ENCODE measurements around the gene SYNGR1.

The SYNGR1 gene

DNA sequence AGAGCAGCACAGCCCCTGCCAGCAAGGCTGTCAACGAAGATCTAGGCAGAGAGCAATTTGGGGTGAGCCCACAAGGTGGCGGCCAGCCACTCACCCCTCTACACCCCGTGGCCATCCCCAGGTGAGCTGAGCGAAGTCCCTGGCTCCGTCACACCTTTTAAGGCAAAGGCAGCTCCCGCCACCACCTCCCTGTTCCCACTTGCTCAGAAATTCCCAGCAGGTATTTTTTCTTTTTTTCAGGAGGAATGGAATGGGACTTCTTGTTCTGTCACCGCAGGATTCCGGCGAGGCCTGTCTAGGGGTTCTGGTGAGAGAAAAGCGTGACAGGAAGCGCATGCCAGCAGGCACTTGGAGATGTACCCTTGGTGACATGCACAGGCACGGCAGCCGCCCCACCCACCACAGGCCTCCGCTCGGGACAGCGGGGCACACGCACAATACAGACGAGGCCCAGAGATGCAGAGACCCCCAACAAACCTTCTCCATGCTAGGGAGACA is 40.4 kb upstream of the SYNGR1 start:
- Histone ChIP-seq H3K27me3 (ENCODE audit: control insufficient read depth, insufficient read depth, low read length, poor library complexity, severe bottlenecking) (no peaks in the 10 kb centered on the region), H3K4me3 (ENCODE audit: insufficient read depth, low read depth, low read length) (no peak overlapping the region), H3K27ac (ENCODE audit: insufficient read depth, low read depth, low read length, poor library complexity, severe bottlenecking) (no peak overlapping the region), H3K36me3 (ENCODE audit: control insufficient read depth, insufficient read depth, low read length) (peaks cover 31% of the 10 kb centered on the region), H3K9me3 (ENCODE audit: control insufficient read depth, low read length) (no peaks in the 10 kb centered on the region), H3K4me1 (ENCODE audit: control insufficient read depth, insufficient read depth, low read length) (peaks cover 3% of the 10 kb centered on the region)
- WGBS, 2 experiments: 43 to 45% methylated on average over 18 of the region's 18 CpGs

GRCh38 chr22:39309881-39310714 is 39.7 kb upstream of the SYNGR1 start:
- WGBS, 2 experiments: 79 to 82% methylated on average over 16 of the region's 16 CpGs
- Histone ChIP-seq H3K27me3 (ENCODE audit: control insufficient read depth, insufficient read depth, low read length, poor library complexity, severe bottlenecking) (no peaks in the 10 kb centered on the region), H3K27ac (ENCODE audit: insufficient read depth, low read depth, low read length, poor library complexity, severe bottlenecking) (no peak overlapping the region), H3K4me1 (ENCODE audit: control insufficient read depth, insufficient read depth, low read length) (peaks cover 4% of the 10 kb centered on the region), H3K36me3 (ENCODE audit: control insufficient read depth, insufficient read depth, low read length) (peaks cover 38% of the 10 kb centered on the region), H3K9me3 (ENCODE audit: control insufficient read depth, low read length) (no peaks in the 10 kb centered on the region), H3K4me3 (ENCODE audit: insufficient read depth, low read depth, low read length) (no peak overlapping the region)

DNA sequence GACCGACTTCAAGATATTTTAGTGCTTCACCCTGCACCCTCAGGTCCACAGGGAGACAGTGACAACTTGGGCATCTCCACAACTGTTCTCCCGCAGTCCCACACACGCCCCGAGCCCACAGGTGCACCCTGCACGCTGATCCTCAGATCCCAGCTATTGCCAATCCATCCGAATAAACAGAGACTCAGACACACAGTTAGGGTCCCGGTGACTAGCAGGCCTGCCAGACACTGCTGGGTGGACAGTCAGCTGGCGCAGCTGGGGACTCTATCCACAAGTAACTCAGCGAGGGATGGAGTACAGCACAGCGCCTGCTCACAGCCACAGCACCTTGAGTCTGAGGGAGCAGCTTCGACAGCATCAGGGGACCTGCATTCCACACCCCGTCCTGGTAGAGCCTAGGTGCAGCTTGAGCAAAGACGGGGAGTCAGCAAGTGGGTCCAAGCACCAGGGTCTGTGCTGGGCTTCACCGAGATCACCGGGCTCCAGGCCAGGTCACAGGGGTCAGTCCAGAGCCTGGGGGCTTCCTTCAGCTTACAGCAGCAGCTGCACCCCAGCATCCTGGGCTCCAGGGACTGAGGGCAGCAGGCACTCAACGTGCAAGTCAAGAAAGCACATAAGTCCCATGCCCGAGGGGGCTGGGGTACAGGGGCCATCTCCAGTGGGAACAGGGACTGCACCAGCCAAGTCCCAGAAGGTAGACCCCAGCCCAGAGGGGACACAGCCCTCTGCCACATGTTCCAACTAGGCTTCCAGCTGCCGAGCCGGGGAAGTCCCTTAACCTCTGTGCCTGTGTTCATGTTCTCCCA is 38.0 kb upstream of the SYNGR1 start:
- Histone ChIP-seq H3K4me3 (ENCODE audit: insufficient read depth, low read depth, low read length) (no peak overlapping the region), H3K27me3 (ENCODE audit: control insufficient read depth, insufficient read depth, low read length, poor library complexity, severe bottlenecking) (no peaks in the 10 kb centered on the region), H3K36me3 (ENCODE audit: control insufficient read depth, insufficient read depth, low read length) (peaks cover 54% of the 10 kb centered on the region), H3K9me3 (ENCODE audit: control insufficient read depth, low read length) (no peaks in the 10 kb centered on the region), H3K4me1 (ENCODE audit: control insufficient read depth, insufficient read depth, low read length) (peaks cover 18% of the 10 kb centered on the region), H3K27ac (ENCODE audit: insufficient read depth, low read depth, low read length, poor library complexity, severe bottlenecking) (peak overlapping the region; percentile 50)
- whole genome bisulfite sequencing, 2 experiments: 91 to 92% methylated on average over 19 of the region's 19 CpGs

- no peaks in the 10 kb centered on the region for H3K9me3 ChIP-seq (ENCODE audit: control insufficient read depth, low read length)
- H3K4me1 ChIP-seq (ENCODE audit: control insufficient read depth, insufficient read depth, low read length): peaks cover 23% of the 10 kb centered on the region
Measured at GRCh38 chr22:39312410-39312809, 37.4 kb upstream of the SYNGR1 start.

GRCh38 chr22:39313258-39314001 is 36.4 kb upstream of the SYNGR1 start:
- 95 to 96% methylated on average over 20 of the region's 20 CpGs for WGBS, 2 experiments
- Histone ChIP-seq H3K4me3 (ENCODE audit: insufficient read depth, low read depth, low read length) (no peak overlapping the region), H3K27ac (ENCODE audit: insufficient read depth, low read depth, low read length, poor library complexity, severe bottlenecking) (peak overlapping the region; percentile 8), H3K27me3 (ENCODE audit: control insufficient read depth, insufficient read depth, low read length, poor library complexity, severe bottlenecking) (no peaks in the 10 kb centered on the region), H3K36me3 (ENCODE audit: control insufficient read depth, insufficient read depth, low read length) (peaks cover 69% of the 10 kb centered on the region), H3K4me1 (ENCODE audit: control insufficient read depth, insufficient read depth, low read length) (peaks cover 30% of the 10 kb centered on the region), H3K9me3 (ENCODE audit: control insufficient read depth, low read length) (no peaks in the 10 kb centered on the region)

More at GRCh38 chr22:39312410-39312809, 37.4 kb upstream of the SYNGR1 start:
- H3K27ac ChIP-seq (ENCODE audit: insufficient read depth, low read depth, low read length, poor library complexity, severe bottlenecking): no peak overlapping the region
- H3K36me3 ChIP-seq (ENCODE audit: control insufficient read depth, insufficient read depth, low read length): peaks cover 59% of the 10 kb centered on the region
- H3K4me3 ChIP-seq (ENCODE audit: insufficient read depth, low read depth, low read length): no peak overlapping the region
- no peaks in the 10 kb centered on the region for H3K27me3 ChIP-seq (ENCODE audit: control insufficient read depth, insufficient read depth, low read length, poor library complexity, severe bottlenecking)
- WGBS, 2 experiments: 95 to 97% methylated on average over 5 of the region's 5 CpGs

DNA sequence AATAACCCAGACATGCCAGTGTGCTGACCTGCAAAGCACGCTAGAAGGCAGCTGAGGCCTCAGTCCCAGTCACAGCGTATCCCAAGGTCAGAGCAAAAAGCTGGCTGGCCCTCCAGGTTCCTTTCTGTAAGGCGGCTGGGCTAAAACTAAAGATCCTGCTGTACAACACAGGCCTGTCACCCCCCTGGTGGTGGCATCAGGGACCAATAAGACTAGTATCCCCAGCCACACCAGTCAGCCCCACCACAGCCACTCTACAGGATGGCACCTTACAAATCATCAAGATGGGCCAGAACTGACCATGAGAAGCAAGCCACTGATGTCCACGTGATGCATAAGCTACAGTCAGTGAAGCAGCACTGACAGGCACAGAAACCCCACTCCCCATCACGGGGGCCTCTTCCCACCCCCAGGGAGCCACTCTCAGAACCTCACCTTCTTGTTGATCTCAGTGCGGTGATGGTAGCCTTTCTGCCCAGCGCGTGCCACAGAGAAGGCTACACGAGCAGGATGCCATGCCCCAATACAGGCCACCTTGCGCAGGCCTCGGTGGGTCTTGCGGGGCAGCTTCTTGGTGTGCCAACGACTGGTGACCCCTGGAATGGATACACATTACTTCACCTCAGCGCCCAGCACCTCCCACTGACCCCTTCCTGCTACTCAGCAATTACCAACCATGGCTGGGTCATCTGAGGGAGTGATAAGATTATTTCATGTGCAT is 35.4 kb upstream of the SYNGR1 start:
- H3K27me3 ChIP-seq (ENCODE audit: control insufficient read depth, insufficient read depth, low read length, poor library complexity, severe bottlenecking): no peaks in the 10 kb centered on the region
- H3K36me3 ChIP-seq (ENCODE audit: control insufficient read depth, insufficient read depth, low read length): peaks cover 70% of the 10 kb centered on the region
- H3K9me3 ChIP-seq (ENCODE audit: control insufficient read depth, low read length): no peaks in the 10 kb centered on the region
- H3K27ac ChIP-seq (ENCODE audit: insufficient read depth, low read depth, low read length, poor library complexity, severe bottlenecking): no peak overlapping the region
- H3K4me1 ChIP-seq (ENCODE audit: control insufficient read depth, insufficient read depth, low read length): peaks cover 30% of the 10 kb centered on the region
- 95 to 96% methylated on average over 14 of the region's 14 CpGs for WGBS, 2 experiments
- no peak overlapping the region for H3K4me3 ChIP-seq (ENCODE audit: insufficient read depth, low read depth, low read length)

GRCh38 chr22:39315389-39315788 is 34.4 kb upstream of the SYNGR1 start:
- Histone ChIP-seq H3K36me3 (ENCODE audit: control insufficient read depth, insufficient read depth, low read length) (peaks cover 70% of the 10 kb centered on the region), H3K4me1 (ENCODE audit: control insufficient read depth, insufficient read depth, low read length) (peaks cover 28% of the 10 kb centered on the region), H3K9me3 (ENCODE audit: control insufficient read depth, low read length) (no peaks in the 10 kb centered on the region), H3K27me3 (ENCODE audit: control insufficient read depth, insufficient read depth, low read length, poor library complexity, severe bottlenecking) (no peaks in the 10 kb centered on the region), H3K4me3 (ENCODE audit: insufficient read depth, low read depth, low read length) (no peak overlapping the region), H3K27ac (ENCODE audit: insufficient read depth, low read depth, low read length, poor library complexity, severe bottlenecking) (peak overlapping the region; percentile 16)
- WGBS, 2 experiments: 94 to 96% methylated on average over 13 of the region's 13 CpGs

GRCh38 chr22:39316440-39317083 is 33.2 kb upstream of the SYNGR1 start:
- no peak overlapping the region for H3K27ac ChIP-seq (ENCODE audit: insufficient read depth, low read depth, low read length, poor library complexity, severe bottlenecking)
- peaks cover 28% of the 10 kb centered on the region for H3K4me1 ChIP-seq (ENCODE audit: control insufficient read depth, insufficient read depth, low read length)
- no peaks in the 10 kb centered on the region for H3K27me3 ChIP-seq (ENCODE audit: control insufficient read depth, insufficient read depth, low read length, poor library complexity, severe bottlenecking)
- no peaks in the 10 kb centered on the region for H3K9me3 ChIP-seq (ENCODE audit: control insufficient read depth, low read length)
- 71 to 75% methylated on average over 17 of the region's 17 CpGs for WGBS, 2 experiments
- H3K36me3 ChIP-seq (ENCODE audit: control insufficient read depth, insufficient read depth, low read length): peaks cover 67% of the 10 kb centered on the region
- H3K4me3 ChIP-seq (ENCODE audit: insufficient read depth, low read depth, low read length): peak overlapping the region; percentile 98

DNA sequence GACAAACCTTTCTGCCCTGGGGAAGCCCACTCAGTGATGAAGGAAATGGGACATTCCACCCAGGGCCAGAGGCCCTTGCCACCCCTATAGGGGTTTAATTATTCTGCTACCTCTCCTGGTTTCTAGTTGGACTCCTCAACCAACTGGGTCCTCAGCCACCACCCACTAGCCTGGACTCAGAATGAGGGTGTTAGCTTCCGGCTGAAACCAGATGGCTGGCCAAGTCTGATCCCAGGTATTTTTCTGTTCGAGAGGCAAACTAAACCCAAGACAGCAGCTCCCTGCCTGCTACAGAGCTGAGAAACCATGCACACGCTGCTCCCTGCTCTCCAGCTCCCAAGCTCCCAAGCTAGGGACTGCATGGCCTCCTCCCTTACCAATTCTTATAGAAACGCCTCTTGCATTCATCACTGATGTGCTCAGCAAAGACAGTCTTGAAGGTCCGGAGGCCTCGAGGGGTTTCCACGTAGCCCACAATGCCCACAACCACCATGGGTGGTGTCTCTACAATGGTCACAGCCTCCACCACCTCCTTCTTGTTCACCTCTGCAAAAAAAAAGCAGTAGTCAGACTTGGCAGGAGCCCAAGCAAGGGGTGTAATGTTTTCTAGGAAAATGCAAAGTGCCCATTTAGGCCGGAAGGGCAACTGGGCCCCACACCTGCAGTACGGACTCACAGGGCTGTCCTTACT is 32.6 kb upstream of the SYNGR1 start:
- 78 to 79% methylated on average over 9 of the region's 9 CpGs for WGBS, 2 experiments
- peaks cover 28% of the 10 kb centered on the region for H3K4me1 ChIP-seq (ENCODE audit: control insufficient read depth, insufficient read depth, low read length)
- no peaks in the 10 kb centered on the region for H3K9me3 ChIP-seq (ENCODE audit: control insufficient read depth, low read length)
- no peak overlapping the region for H3K27ac ChIP-seq (ENCODE audit: insufficient read depth, low read depth, low read length, poor library complexity, severe bottlenecking)
- no peaks in the 10 kb centered on the region for H3K27me3 ChIP-seq (ENCODE audit: control insufficient read depth, insufficient read depth, low read length, poor library complexity, severe bottlenecking)
- peak overlapping the region; percentile 98 for H3K4me3 ChIP-seq (ENCODE audit: insufficient read depth, low read depth, low read length)
- peaks cover 61% of the 10 kb centered on the region for H3K36me3 ChIP-seq (ENCODE audit: control insufficient read depth, insufficient read depth, low read length)

Measured in ectodermal cell (in vitro differentiated cells).